Endothelial cell of umbilical vein (primary cell): Measurements from ENCODE around the gene MYCBP2. TPM values are rescaled to one million over a fixed set of nuclear protein-coding genes. Genes with fewer than 3 reads are reported as not detected.

Experiments used
- BruUV-seq: library from RNA; stranded (reverse); fragments of 400-500 nt; replicated peaks from 2 replicates; lab custom pipeline; 2021; lab: Mats Ljungman, UMichigan
- CTCF ChIA-PET: fragments of 300-600, 350-600 bp; sonication (Branson Sonifier 250); formaldehyde crosslinking; loops from one replicate; lab custom pipeline; 2021; ENCODE audit warnings: antibody characterized with exemption, inconsistent platforms; lab: Charles Lee
- POLR2A ChIA-PET: fragments of 300-600, 350-600 bp; sonication (Branson Sonifier 250); formaldehyde crosslinking; loops from one replicate; lab custom pipeline; 2021; ENCODE audit warnings: antibody characterized with exemption, inconsistent platforms; lab: Charles Lee
- DNase-seq: peaks from one replicate; pipeline ENCODE4 v3.0.0-alpha.2; 2011; ENCODE audit warnings: low read depth, low spot score
- FAIRE-seq: peaks from 2 replicates; lab custom pipeline; 2011; peaks lifted over from hg19 to GRCh38; lab: Jason Lieb, UNC
- H2AFZ ChIP-seq: 2 replicates; pipeline ENCODE4 v1.6.0; 2012; ENCODE audit warnings: low read depth, low read length, control low read depth, inconsistent platforms
- H3K27ac ChIP-seq: 2 replicates; pipeline ENCODE4 v1.5.1; 2011; ENCODE audit warnings: low read depth, mild to moderate bottlenecking, control low read depth, low read length, moderate library complexity; ENCODE audit not compliant: insufficient read depth
- H3K27me3 ChIP-seq, 2 experiments: 2 replicates each; pipeline versions ENCODE4 v1.6.0 to v1.6.1; 2011; ENCODE audit warnings: low read length in 2 of 2, mixed read lengths in 1 of 2; ENCODE audit not compliant: control insufficient read depth in 2 of 2, insufficient read depth in 2 of 2
- H3K36me3 ChIP-seq, 2 experiments: 2 replicates in 1 of 2; 3 replicates in 1 of 2; pipeline ENCODE4 v1.5.1; 2011; ENCODE audit warnings: low read length in 2 of 2, mild to moderate bottlenecking in 1 of 2, moderate library complexity in 1 of 2; ENCODE audit not compliant: control insufficient read depth in 2 of 2, insufficient read depth in 2 of 2; ENCODE audit errors: extremely low read depth in 1 of 2
- H3K4me1 ChIP-seq: 3 replicates; pipeline ENCODE4 v1.5.1; 2011; ENCODE audit warnings: mild to moderate bottlenecking, low read length; ENCODE audit not compliant: control insufficient read depth, insufficient read depth; ENCODE audit errors: extremely low read depth
- H3K4me2 ChIP-seq: 2 replicates; pipeline ENCODE4 v1.6.1; 2011; ENCODE audit warnings: low read length, control low read depth, mixed read lengths; ENCODE audit not compliant: insufficient read depth
- H3K4me3 ChIP-seq, 3 experiments: fragments of 200-600 bp in 1 of 3; sonication (generic), shearing (Covaris generic) in 1 of 3; replicated peaks in 1 of 3; 2 replicates each; pipeline ENCODE4 v1.5.1; 2011 to 2016; ENCODE audit warnings: control low read depth in 3 of 3, low read length in 3 of 3, mild to moderate bottlenecking in 2 of 3, inconsistent platforms in 1 of 3, low read depth in 1 of 3, moderate library complexity in 1 of 3; ENCODE audit not compliant: insufficient read depth in 1 of 3
- H3K79me2 ChIP-seq: 2 replicates; pipeline ENCODE4 v1.6.0; 2012; ENCODE audit warnings: low read length, inconsistent platforms; ENCODE audit not compliant: control insufficient read depth, insufficient read depth
- H3K9ac ChIP-seq: replicated peaks from 2 replicates; pipeline ENCODE3; 2011; ENCODE audit warnings: low read length, control low read depth; ENCODE audit not compliant: insufficient read depth; ENCODE audit errors: extremely low read depth
- H3K9me1 ChIP-seq: replicated peaks from 3 replicates; pipeline ENCODE4 v1.6.0; 2011; ENCODE audit warnings: mild to moderate bottlenecking, low read length; ENCODE audit not compliant: control insufficient read depth, insufficient read depth; ENCODE audit errors: extremely low read depth
- H3K9me3 ChIP-seq: replicated peaks from 2 replicates; pipeline ENCODE4 v1.5.1; 2012; ENCODE audit warnings: low read length, inconsistent platforms; ENCODE audit not compliant: control insufficient read depth, insufficient read depth
- H4K20me1 ChIP-seq: replicated peaks from 2 replicates; pipeline ENCODE3; 2011; ENCODE audit warnings: mild to moderate bottlenecking, low read length; ENCODE audit not compliant: control insufficient read depth, insufficient read depth; ENCODE audit errors: extremely low read depth
- CTCF ChIP-seq, 2 donors: IDR thresholded peaks; 1 replicate in 1 of 2; 2 replicates in 1 of 2; pipeline ENCODE4 v1.5.1; 2011; ENCODE audit warnings: low read length in 2 of 2, mild to moderate bottlenecking in 2 of 2, moderate library complexity in 2 of 2, control low read depth in 1 of 2, inconsistent platforms in 1 of 2, low read depth in 1 of 2; ENCODE audit not compliant: insufficient read depth in 1 of 2; ENCODE audit errors: extremely low read depth in 1 of 2
- EZH2 ChIP-seq: IDR thresholded peaks from 2 replicates; pipeline ENCODE4 v1.6.1; 2012; ENCODE audit warnings: borderline replicate concordance, low read depth, mild to moderate bottlenecking, moderate library complexity, low read length, inconsistent platforms; ENCODE audit not compliant: severe bottlenecking
- FOS ChIP-seq: IDR thresholded peaks from 2 replicates; pipeline ENCODE4 v1.6.1; 2011; ENCODE audit warnings: mild to moderate bottlenecking, low read length, moderate library complexity, borderline replicate concordance; ENCODE audit not compliant: insufficient read depth
- GATA2 ChIP-seq: IDR thresholded peaks from 2 replicates; pipeline ENCODE4 v1.7.0; 2011; ENCODE audit warnings: low read depth, mild to moderate bottlenecking, moderate library complexity, mixed read lengths, low read length; ENCODE audit not compliant: insufficient read length, insufficient read depth
- JUN ChIP-seq: IDR thresholded peaks from 2 replicates; pipeline ENCODE4 v1.6.1; 2011; ENCODE audit warnings: borderline replicate concordance, low read depth; ENCODE audit not compliant: insufficient read length, insufficient read depth
- MAX ChIP-seq: IDR thresholded peaks from 2 replicates; pipeline ENCODE4 v1.6.1; 2011; ENCODE audit not compliant: insufficient read depth, insufficient read length
- MYC ChIP-seq: IDR thresholded peaks from one replicate; pipeline ENCODE4 v1.6.1; 2011; ENCODE audit warnings: mild to moderate bottlenecking, low read depth, low read length
- POLR2A ChIP-seq: IDR thresholded peaks from 2 replicates; pipeline ENCODE4 v1.6.1; 2012; ENCODE audit warnings: low read depth, mild to moderate bottlenecking, control low read depth, low read length
- POLR2AphosphoS5 ChIP-seq: IDR thresholded peaks from 2 replicates; pipeline ENCODE4 v1.6.1; 2012; ENCODE audit warnings: low read depth, mild to moderate bottlenecking, control low read depth, low read length, moderate library complexity; ENCODE audit not compliant: insufficient read depth
- dilution Hi-C: fragments of 300-500 bp; cut with MboI; formaldehyde crosslinking; loops from one replicate; pipeline ENCODE4 v1.15.0; 2019; ENCODE audit warnings: low sequenced_read_pairs; ENCODE audit not compliant: extremely low pct_ligation_motif_present
- intact Hi-C: fragments of 100-400 bp; cut with micrococcal nuclease; formaldehyde crosslinking; loops from one replicate; pipeline ENCODE4 v1.10.0; 2022
- polyA plus RNA-seq, 4 experiments: library from polyadenylated mRNA; depleted of rRNA in 3 of 4; stranded (reverse) in 3 of 4; unstranded in 1 of 4; fragments of >200 nt; gene quantifications; 2 replicates each; pipeline versions ENCODE4 v1.2.1 to v1.2.3, GENCODE V29; 2011 to 2012; ENCODE audit warnings: missing spikeins in 1 of 4
- total RNA-seq: library from RNA; stranded (reverse); gene quantifications from 2 replicates; pipeline ENCODE4 v1.2.3, GENCODE V29; 2021

The MYCBP2 gene
- total and polyA plus RNA-seq, 2 donors (not counting 3 experiments of a cell fraction or from before 2014, with no cell fraction given) = 30.5 to 89.8 TPM

- H3K9me3 ChIP-seq = no peaks in the 10 kb centered on the region
- no peak overlapping the region for H3K4me3 ChIP-seq
- no peak for DNase-seq
- H4K20me1 ChIP-seq = no peaks in the 10 kb centered on the region
- H3K9me1 ChIP-seq = no peaks in the 10 kb centered on the region
- FAIRE-seq = no peak
- no peak overlapping the region for H3K4me2 ChIP-seq
- no peaks in the 10 kb centered on the region for H3K79me2 ChIP-seq
- intact Hi-C loops (no loop called here), dilution Hi-C loops (no loop called here)
- no peak overlapping the region for H2AFZ ChIP-seq
- BruUV-seq = no TSS peak
- H3K27ac ChIP-seq = no peak overlapping the region
- no peak overlapping the region for H3K9ac ChIP-seq
- CTCF ChIA-PET = interaction anchor here (0.6 to 2.2 kb wide), 4 partner anchors 9 to 202 kb away, joined by 3 to 7 read pairs (median 4); no protein-coding TSS in a partner anchor
- POLR2A ChIA-PET = no interaction called here
- peaks cover 17 to 18% of the 10 kb centered on the region in 2 experiments for H3K36me3 ChIP-seq
- H3K4me1 ChIP-seq = no peaks in the 10 kb centered on the region
- TF ChIP-seq CTCF (IDR thresholded peaks at IDR 0.05; ENCODE audit: extremely low read depth in 1 of 2, insufficient read depth in 1 of 2, low read depth in 1 of 2, low read length in 2 of 2) = no peak
- H3K27me3 ChIP-seq = no peaks in the 10 kb centered on the region
These were observed 270.5 kb downstream of the MYCBP2 start for GRCh38 chr13:77056382-77056781.

GRCh38 chr13:77055158-77055557 is 271.7 kb downstream of the MYCBP2 start:
- intact Hi-C loops = no loop called here
- dilution Hi-C loops = no loop called here

More at GRCh38 chr13:77055158-77055557, 271.7 kb downstream of the MYCBP2 start:
- Histone ChIP-seq H3K4me2 (no peak overlapping the region), H2AFZ (no peak overlapping the region), H3K4me1 (no peaks in the 10 kb centered on the region), H3K79me2 (no peaks in the 10 kb centered on the region), H3K4me3 (no peak overlapping the region), H3K27me3 (no peaks in the 10 kb centered on the region), H3K36me3 (peaks cover 18% of the 10 kb centered on the region in 2 experiments), H3K9me3 (no peaks in the 10 kb centered on the region), H3K9me1 (no peaks in the 10 kb centered on the region), H4K20me1 (no peaks in the 10 kb centered on the region), H3K27ac (no peak overlapping the region), H3K9ac (no peak overlapping the region)
- ChIA-PET POLR2A (no interaction called here), CTCF (interaction anchor here (0.8 to 1.8 kb wide), 4 partner anchors 8 to 423 kb away, joined by 3 to 6 read pairs (median 4); no protein-coding TSS in a partner anchor)
- TF ChIP-seq POLR2A = no peak
- no peak for TF ChIP-seq MYC
- TF ChIP-seq MAX = no peak
- TF ChIP-seq CTCF (IDR thresholded peaks at IDR 0.05; ENCODE audit: extremely low read depth in 1 of 2, insufficient read depth in 1 of 2, low read depth in 1 of 2, low read length in 2 of 2) = no peak
- no peak for TF ChIP-seq FOS
- no peak for TF ChIP-seq JUN
- no peak for TF ChIP-seq EZH2
- no peak for TF ChIP-seq POLR2AphosphoS5
- no peak for TF ChIP-seq GATA2
- DNase-seq (no peak), FAIRE-seq (no peak)
- BruUV-seq = no TSS peak
